SU-DHL-6 (cell line): ENCODE data around the gene RELN.

Source experiments
- CTCF ChIP-seq: fragments of 200-600 bp; sonication (generic); IDR thresholded peaks from one replicate; pipeline ENCODE4 v1.5.1; 2017; ENCODE audit warnings: antibody characterized with exemption, mild to moderate bottlenecking, low read length, moderate library complexity; ENCODE audit not compliant: insufficient read depth, poor library complexity, severe bottlenecking
- EZH2phosphoT487 ChIP-seq: fragments of 200-600 bp; sonication (generic), shearing (Covaris generic); conservative IDR thresholded peaks from 2 replicates; pipeline ENCODE4 v1.6.1; 2018; ENCODE audit warnings: mild to moderate bottlenecking, antibody characterized with exemption, low read length, moderate library complexity, mixed read lengths

- TF ChIP-seq CTCF: no peak
- no peak for TF ChIP-seq EZH2phosphoT487
Observed at GRCh38 chr7:103875718-103876117, 113.7 kb downstream of the RELN start.
